Ishikawa (cell line): Measurements from ENCODE around the gene RACGAP1.

Source experiments
- CEBPB ChIP-seq: IDR thresholded peaks from 2 replicates; pipeline ENCODE4 v1.6.1; 2012
- CREB1 ChIP-seq: IDR thresholded peaks from 2 replicates; pipeline ENCODE4 v1.6.1; 2012; ENCODE audit warnings: low read depth
- EGR1 ChIP-seq: IDR thresholded peaks from 2 replicates; pipeline ENCODE4 v1.6.1; 2012
- EP300 ChIP-seq: IDR thresholded peaks from 2 replicates; pipeline ENCODE4 v1.6.1; 2012; ENCODE audit warnings: borderline replicate concordance
- FOXM1 ChIP-seq: IDR thresholded peaks from 2 replicates; pipeline ENCODE4 v1.6.1; 2012; ENCODE audit warnings: low read depth, borderline replicate concordance
- MAX ChIP-seq: IDR thresholded peaks from 2 replicates; pipeline ENCODE4 v1.6.1; 2012
- RAD21 ChIP-seq: IDR thresholded peaks from 2 replicates; pipeline ENCODE4 v1.6.1; 2012; ENCODE audit warnings: low read depth
- REST ChIP-seq: IDR thresholded peaks from 2 replicates; pipeline ENCODE4 v1.6.1; 2012; ENCODE audit warnings: low read depth, mild to moderate bottlenecking
- TAF1 ChIP-seq: IDR thresholded peaks from 2 replicates; pipeline ENCODE4 v1.6.1; 2012; ENCODE audit warnings: low read depth, mild to moderate bottlenecking
- TCF12 ChIP-seq: IDR thresholded peaks from 2 replicates; pipeline ENCODE4 v1.6.1; 2012; ENCODE audit warnings: low read depth
- USF1 ChIP-seq: IDR thresholded peaks from 2 replicates; pipeline ENCODE4 v1.6.1; 2012
- YY1 ChIP-seq: IDR thresholded peaks from 2 replicates; pipeline ENCODE4 v1.6.1; 2012; ENCODE audit warnings: low read depth

GRCh38 chr12:50006754-50007442 lies 18.4 kb downstream of the RACGAP1 start:
- TF ChIP-seq YY1, result no peak
- no peak for TF ChIP-seq TAF1
- no peak for TF ChIP-seq REST
- TF ChIP-seq EP300, result no peak
- TF ChIP-seq USF1, result no peak
- TF ChIP-seq MAX, result no peak
- TF ChIP-seq FOXM1, result no peak
- TF ChIP-seq TCF12, result no peak
- no peak for TF ChIP-seq EGR1
- TF ChIP-seq CEBPB, result no peak
- TF ChIP-seq RAD21, result no peak
- TF ChIP-seq CREB1, result no peak
